CD4-positive, alpha-beta T cell (primary cell): ENCODE measurements around the gene HES1. TPM values are rescaled to one million over a fixed set of nuclear protein-coding genes. Genes with fewer than 3 reads are reported as not detected.

Experiments used
- ATAC-seq: fragments of 200-7000 bp; cut with Tn5 transposase; one replicate; pipeline ENCODE4 v1.10.0; 2022; ENCODE audit warnings: mild to moderate bottlenecking; ENCODE audit not compliant: poor library complexity
- CTCF ChIA-PET: fragments of 350-600 bp; sonication (Branson Sonifier 250); formaldehyde crosslinking; loops from one replicate; lab custom pipeline; 2021; ENCODE audit warnings: antibody characterized with exemption, inconsistent platforms; lab: Charles Lee
- POLR2A ChIA-PET: fragments of 350-600 bp; sonication (Branson Sonifier 250); formaldehyde crosslinking; loops from one replicate; lab custom pipeline; 2021; ENCODE audit warnings: antibody characterized with exemption, inconsistent platforms; lab: Charles Lee
- DNase-seq, 14 experiments: peaks; one replicate each; pipeline ENCODE4 v3.0.0-alpha.2; 2013 to 2020; ENCODE audit warnings: mixed read lengths in 2 of 14
- H3K27ac ChIP-seq, 2 donors: one replicate each; pipeline versions ENCODE4 v1.5.1 to v1.7.0; 2013; ENCODE audit warnings: low read length in 2 of 2, low read depth in 1 of 2, mild to moderate bottlenecking in 1 of 2
- H3K27me3 ChIP-seq, 2 experiments: 1 replicate in 1 of 2; 2 replicates in 1 of 2; pipeline versions ENCODE4 v1.6.1 to v1.7.0; 2013; ENCODE audit warnings: low read length in 2 of 2, control low read depth in 1 of 2, mild to moderate bottlenecking in 1 of 2, moderate library complexity in 1 of 2; ENCODE audit not compliant: insufficient read depth in 2 of 2, control insufficient read depth in 1 of 2
- H3K36me3 ChIP-seq: one replicate; pipeline ENCODE4 v1.6.1; 2013; ENCODE audit warnings: low read length, control low read depth; ENCODE audit not compliant: insufficient read depth
- H3K4me1 ChIP-seq: one replicate; pipeline ENCODE4 v1.6.1; 2013; ENCODE audit warnings: low read length, control low read depth; ENCODE audit not compliant: insufficient read depth
- H3K4me3 ChIP-seq: one replicate; pipeline ENCODE4 v1.5.1; 2013; ENCODE audit warnings: mild to moderate bottlenecking, low read length, moderate library complexity
- H3K9me3 ChIP-seq, 2 experiments: 1 replicate in 1 of 2; 2 replicates in 1 of 2; pipeline versions ENCODE4 v1.6.1 to v1.7.0; 2013; ENCODE audit warnings: low read length in 2 of 2, mild to moderate bottlenecking in 2 of 2, control low read depth in 1 of 2, moderate library complexity in 1 of 2; ENCODE audit not compliant: control insufficient read depth in 1 of 2, insufficient read depth in 1 of 2
- H3K27ac Mint-ChIP-seq: one replicate; pipeline ENCODE4 v1.8.0; 2020; ENCODE audit warnings: mixed read lengths
- H3K27me3 Mint-ChIP-seq: one replicate; pipeline ENCODE4 v1.8.0; 2021; ENCODE audit warnings: mixed read lengths
- H3K36me3 Mint-ChIP-seq: one replicate; pipeline ENCODE4 v1.8.0; 2021; ENCODE audit warnings: low read depth, mixed read lengths
- H3K4me1 Mint-ChIP-seq: one replicate; pipeline ENCODE4 v1.8.0; 2021; ENCODE audit warnings: low read depth, mixed read lengths
- H3K4me3 Mint-ChIP-seq: one replicate; pipeline ENCODE4 v1.8.0; 2020; ENCODE audit warnings: mild to moderate bottlenecking, mixed read lengths
- H3K9me3 Mint-ChIP-seq: one replicate; pipeline ENCODE4 v1.8.0; 2020; ENCODE audit warnings: mixed read lengths
- CTCF ChIP-seq: fragments of 200-600 bp; IDR thresholded peaks from one replicate; pipeline ENCODE4 v1.8.0; 2022; ENCODE audit warnings: antibody characterized with exemption, mild to moderate bottlenecking
- intact Hi-C, 2 experiments: fragments of 100-400 bp; cut with DNase I in 1 of 2; cut with micrococcal nuclease in 1 of 2; formaldehyde crosslinking; loops; one replicate each; pipeline versions ENCODE4 v1.15.1 to v1.9.0; 2023 to 2025; cut with DNase I, micrococcal nuclease
- total RNA-seq, 174 experiments: library from RNA in 2 of 174; stranded (reverse) in 2 of 174; gene quantifications; one replicate each; pipeline ENCODE4 v1.2.3 and lab custom pipeline; 2021 to 2026

Gene HES1
- total RNA-seq, 2 experiments from 2014 or later: 0.89 to 1.5 TPM

DNA sequence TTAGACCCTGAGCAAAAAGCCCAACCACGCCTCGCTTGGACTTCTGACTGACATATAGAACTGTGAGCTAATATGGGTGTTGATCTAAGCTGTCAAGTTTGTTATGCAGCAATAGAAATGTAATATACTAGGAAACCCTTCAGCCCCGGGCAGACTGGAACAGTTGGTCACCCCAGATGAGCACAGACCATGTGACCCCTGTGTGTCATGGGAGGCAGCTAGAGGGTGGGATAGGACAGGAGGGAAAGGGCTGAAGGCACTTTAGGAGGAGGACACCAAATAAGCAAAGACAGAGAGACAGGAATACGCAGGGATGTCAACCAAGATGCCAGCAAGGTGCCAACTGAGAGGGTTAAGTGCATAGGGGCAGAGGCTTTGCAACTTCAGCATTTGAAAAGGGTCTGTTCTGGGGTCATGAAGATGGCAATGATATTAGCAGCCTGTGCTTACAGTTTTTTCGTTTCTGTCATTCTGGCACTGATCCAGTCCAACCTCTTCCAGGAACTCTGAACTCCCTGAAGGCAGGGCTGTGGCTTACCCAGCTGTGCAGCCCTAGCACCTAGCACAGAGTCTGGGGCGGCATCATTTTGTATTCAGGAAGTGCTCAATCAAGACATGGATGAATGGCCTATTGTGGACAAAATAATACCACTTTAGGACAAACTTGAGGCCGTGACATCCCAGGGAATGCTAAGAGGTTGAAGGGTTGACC, 51.4 kb downstream of the HES1 start:
- ChIA-PET CTCF (interaction anchor here (1.1 kb wide), 1 partner anchor 128 kb away, joined by 3 read pairs; no protein-coding TSS in a partner anchor), POLR2A (no interaction called here)
- H3K9me3 ChIP-seq: peaks cover 0 to 4% of the 10 kb centered on the region in 2 experiments
- no peak for ATAC-seq
- no peak overlapping the region for H3K4me3 ChIP-seq
- H3K27me3 Mint-ChIP-seq: no peaks in the 10 kb centered on the region
- H3K27ac ChIP-seq: no peak overlapping the region
- H3K36me3 ChIP-seq: no peaks in the 10 kb centered on the region
- intact Hi-C loops: no loop called here
- no peak overlapping the region for H3K4me3 Mint-ChIP-seq
- no peaks in the 10 kb centered on the region for H3K4me1 ChIP-seq
- no peaks in the 10 kb centered on the region for H3K9me3 Mint-ChIP-seq
- no peaks in the 10 kb centered on the region for H3K36me3 Mint-ChIP-seq
- TF ChIP-seq CTCF: no peak
- no peaks in the 10 kb centered on the region for H3K27me3 ChIP-seq
- no peak for DNase-seq
- no peaks in the 10 kb centered on the region for H3K4me1 Mint-ChIP-seq
- no peak overlapping the region for H3K27ac Mint-ChIP-seq

Other genes with a start within 250 kb of the HES1 start
- gene CPN2, start 215.2 kb downstream of the HES1 start, total RNA-seq: not detected
- gene LRRC15, start 233.6 kb downstream of the HES1 start, total RNA-seq: not detected